Fibroblast of pulmonary artery (primary cell): ENCODE data around the gene ATP1B3.

Experiments
- DNase-seq: peaks from one replicate; pipeline ENCODE4 v3.0.0-alpha.2; 2010; ENCODE audit warnings: low read depth
- H3K4me3 ChIP-seq: replicated peaks from 2 replicates; pipeline ENCODE4 v1.5.1; 2011; ENCODE audit warnings: low read depth, mild to moderate bottlenecking, control low read depth, low read length, moderate library complexity
- CTCF ChIP-seq: IDR thresholded peaks from 2 replicates; pipeline ENCODE4 v1.5.1; 2011; ENCODE audit warnings: mild to moderate bottlenecking, control low read depth, low read length, inconsistent platforms; ENCODE audit errors: missing control alignments

Gene ATP1B3

GRCh38 chr3:141860766-141861513 lies 15.5 kb upstream of the ATP1B3 start:
- H3K4me3 ChIP-seq = no peak overlapping the region
- no peak for TF ChIP-seq CTCF
- peak; percentile 94 for DNase-seq

DNA sequence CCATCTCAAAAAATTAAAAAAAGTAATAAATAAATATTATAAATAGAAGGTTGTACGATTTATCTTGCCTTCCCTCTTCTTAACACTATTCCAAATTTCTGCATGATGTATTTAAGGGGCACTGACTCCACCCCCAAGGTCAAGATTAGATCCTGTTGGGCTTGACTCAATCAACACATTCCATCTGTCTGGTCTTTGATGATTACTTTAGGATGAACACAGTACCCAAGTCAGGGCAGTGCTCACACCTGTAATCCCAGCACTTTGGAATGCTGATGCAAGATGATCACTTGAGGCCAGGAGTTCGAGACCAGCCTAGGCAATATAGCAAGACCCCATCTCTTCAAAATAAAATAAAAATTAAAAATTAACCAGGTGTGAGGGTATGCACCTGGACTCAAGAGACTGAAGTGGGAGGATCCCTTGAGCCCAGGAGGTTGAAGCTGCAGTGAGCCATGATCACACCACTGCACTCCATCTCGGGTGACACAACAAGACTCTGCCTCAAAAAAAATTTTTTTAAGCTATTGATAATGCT lies 14.1 kb upstream of the ATP1B3 start:
- DNase-seq = no peak
- no peak for TF ChIP-seq CTCF

GRCh38 chr3:141863491-141863890 lies 13.0 kb upstream of the ATP1B3 start:
- peak; percentile 90 for DNase-seq
- TF ChIP-seq CTCF = no peak
- no peak overlapping the region for H3K4me3 ChIP-seq

More for the DNA sequence above, 14.1 kb upstream of the ATP1B3 start:
- H3K4me3 ChIP-seq = no peak overlapping the region

- TF ChIP-seq CTCF = no peak
- no peak for DNase-seq
Measured at GRCh38 chr3:141864281-141864970, 12.0 kb upstream of the ATP1B3 start.

DNA sequence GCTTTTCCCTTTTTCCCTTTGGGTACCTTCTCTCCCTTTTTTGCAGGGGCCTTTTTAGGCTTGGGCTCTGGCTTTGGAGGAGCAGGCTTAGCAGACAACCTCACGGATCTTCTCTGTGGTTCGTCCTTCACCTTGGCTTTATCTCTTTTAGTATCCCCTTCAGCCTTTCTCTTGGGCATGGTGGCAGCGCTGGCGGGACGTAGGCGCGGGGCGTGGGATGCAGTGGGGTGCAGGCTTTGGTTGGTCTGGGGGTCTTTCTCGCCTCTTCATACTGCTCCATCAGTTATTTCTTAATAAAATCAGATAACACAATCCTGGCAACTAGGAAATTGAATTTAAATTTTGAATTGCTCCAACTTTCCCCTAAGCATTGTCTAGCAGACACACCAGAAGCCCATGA lies 11.3 kb upstream of the ATP1B3 start:
- DNase-seq = no peak
- no peak for TF ChIP-seq CTCF

More at GRCh38 chr3:141864281-141864970, 12.0 kb upstream of the ATP1B3 start:
- no peak overlapping the region for H3K4me3 ChIP-seq

DNA sequence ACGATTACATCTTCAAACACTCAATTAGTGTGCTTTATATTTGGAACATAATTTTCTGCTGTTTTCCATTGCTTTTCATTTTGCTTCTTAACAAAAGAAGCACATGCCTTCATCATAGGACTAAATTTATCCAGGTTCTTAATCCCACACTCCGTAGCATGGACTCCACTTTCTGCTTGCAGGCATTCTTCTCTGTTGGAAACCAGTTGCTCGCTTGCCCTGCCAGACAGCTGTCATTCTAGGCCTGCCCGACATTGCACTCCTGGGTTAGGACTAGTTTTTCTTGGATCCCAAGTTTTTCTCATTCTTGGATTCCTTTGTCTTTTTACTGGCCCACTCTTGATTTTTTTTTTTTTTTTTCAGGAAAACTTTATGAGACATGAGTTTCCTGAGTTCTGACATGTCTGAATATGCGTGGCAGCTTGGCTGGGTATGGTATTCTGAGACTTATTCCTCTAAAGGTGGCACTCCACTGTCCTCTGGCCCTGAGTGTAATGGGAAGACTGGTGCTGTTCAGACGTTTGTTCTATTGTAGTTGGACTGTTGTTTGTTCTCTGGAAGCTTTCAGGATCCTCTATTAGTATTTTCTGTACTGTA lies 6.3 kb upstream of the ATP1B3 start:
- TF ChIP-seq CTCF = no peak
- no peak for DNase-seq
- H3K4me3 ChIP-seq = no peak overlapping the region

More for the DNA sequence above, 11.3 kb upstream of the ATP1B3 start:
- H3K4me3 ChIP-seq = no peak overlapping the region
